HFF-Myc (cell line): Measurements from ENCODE around the gene RNF213.

ENCODE experiments used
- DNase-seq: peaks from one replicate; pipeline ENCODE4 v3.0.0-alpha.2; 2011; ENCODE audit warnings: low read depth; ENCODE audit errors: extremely low read depth
- H3K4me3 ChIP-seq: replicated peaks from 2 replicates; pipeline ENCODE4 v1.5.1; 2011; ENCODE audit warnings: low read depth, mild to moderate bottlenecking, control low read depth, low read length
- TF ChIP-seq, protein P1 (sequence below): IDR thresholded peaks from 2 replicates; pipeline ENCODE4 v1.5.1; 2012; ENCODE audit warnings: mild to moderate bottlenecking, low read depth, low read length, control low read depth; ENCODE audit errors: missing control alignments

Gene RNF213

DNA sequence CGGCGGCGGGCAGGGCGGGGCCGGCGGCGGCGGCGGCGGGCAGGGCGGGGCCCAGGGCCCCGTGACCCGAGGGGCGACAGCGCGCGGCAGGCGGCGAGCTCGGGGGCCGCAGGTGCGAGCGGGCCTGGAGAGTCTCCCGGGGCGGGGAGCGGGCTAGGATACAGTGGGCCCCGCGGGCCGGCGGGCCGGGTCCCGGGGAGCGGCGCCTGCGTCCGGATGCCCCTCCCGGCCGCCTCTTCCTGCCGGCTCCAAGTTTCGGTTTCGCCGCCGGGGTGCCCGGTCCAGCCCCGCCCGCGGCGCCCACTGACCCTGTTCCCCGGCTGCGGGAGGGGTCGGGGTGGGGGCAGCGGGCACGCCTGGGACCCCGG lies at the start of gene RNF213:
RNF213 (plus strand) TSS at position 62 of the 368 bp plus-strand sequence. CDS start 2,830 bp downstream, outside the sequence.
- TF ChIP-seq, protein P1, sequence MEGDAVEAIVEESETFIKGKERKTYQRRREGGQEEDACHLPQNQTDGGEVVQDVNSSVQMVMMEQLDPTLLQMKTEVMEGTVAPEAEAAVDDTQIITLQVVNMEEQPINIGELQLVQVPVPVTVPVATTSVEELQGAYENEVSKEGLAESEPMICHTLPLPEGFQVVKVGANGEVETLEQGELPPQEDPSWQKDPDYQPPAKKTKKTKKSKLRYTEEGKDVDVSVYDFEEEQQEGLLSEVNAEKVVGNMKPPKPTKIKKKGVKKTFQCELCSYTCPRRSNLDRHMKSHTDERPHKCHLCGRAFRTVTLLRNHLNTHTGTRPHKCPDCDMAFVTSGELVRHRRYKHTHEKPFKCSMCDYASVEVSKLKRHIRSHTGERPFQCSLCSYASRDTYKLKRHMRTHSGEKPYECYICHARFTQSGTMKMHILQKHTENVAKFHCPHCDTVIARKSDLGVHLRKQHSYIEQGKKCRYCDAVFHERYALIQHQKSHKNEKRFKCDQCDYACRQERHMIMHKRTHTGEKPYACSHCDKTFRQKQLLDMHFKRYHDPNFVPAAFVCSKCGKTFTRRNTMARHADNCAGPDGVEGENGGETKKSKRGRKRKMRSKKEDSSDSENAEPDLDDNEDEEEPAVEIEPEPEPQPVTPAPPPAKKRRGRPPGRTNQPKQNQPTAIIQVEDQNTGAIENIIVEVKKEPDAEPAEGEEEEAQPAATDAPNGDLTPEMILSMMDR: no peak
- peak within 1 kb of the TSS; percentile 88 for H3K4me3 ChIP-seq
- DNase-seq: no peak

DNA sequence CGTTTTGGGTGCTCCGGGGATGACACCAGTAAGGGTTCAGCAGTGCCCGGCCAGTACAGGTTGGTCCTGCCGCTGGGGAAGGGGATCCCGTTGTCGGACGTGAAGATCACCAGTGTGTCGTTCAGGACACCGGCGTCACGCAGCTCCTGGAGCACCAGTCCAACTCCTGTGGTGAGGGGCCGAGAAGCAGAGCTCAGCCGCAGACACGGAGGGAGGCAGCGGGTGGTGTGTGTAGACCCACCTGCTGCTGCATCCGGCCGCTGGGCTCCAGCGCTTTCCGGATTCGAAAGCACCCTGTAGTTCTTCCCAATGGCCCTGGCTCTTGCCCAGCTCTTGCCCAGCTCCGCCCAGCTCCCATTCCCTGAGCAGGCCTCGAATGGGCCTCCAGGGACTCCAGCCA lies 48.5 kb upstream of the RNF213 start:
- no peak overlapping the region for H3K4me3 ChIP-seq
- TF ChIP-seq, protein P1: no peak
- no peak for DNase-seq

DNA sequence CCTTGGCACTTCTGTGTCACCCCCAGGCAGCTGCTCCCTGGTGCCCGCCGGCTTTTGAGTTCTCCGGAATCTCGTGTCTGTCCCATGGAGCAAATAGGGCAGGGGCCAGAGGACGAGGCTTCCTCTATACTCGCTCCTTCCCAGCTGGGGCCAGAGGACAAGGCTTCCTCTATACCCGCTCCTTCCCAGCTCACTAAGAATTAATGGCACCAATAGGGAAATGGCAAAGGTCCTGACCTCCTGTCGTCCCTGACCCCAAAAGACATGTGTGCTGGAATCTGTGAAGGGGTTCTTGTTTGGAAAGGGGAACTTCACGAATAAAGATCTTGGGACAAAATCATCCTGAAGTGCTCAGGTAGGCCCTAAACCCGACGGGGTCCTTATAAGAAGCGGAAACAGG lies 48.1 kb upstream of the RNF213 start:
- DNase-seq: no peak
- TF ChIP-seq, protein P1: no peak
- no peak overlapping the region for H3K4me3 ChIP-seq

DNA sequence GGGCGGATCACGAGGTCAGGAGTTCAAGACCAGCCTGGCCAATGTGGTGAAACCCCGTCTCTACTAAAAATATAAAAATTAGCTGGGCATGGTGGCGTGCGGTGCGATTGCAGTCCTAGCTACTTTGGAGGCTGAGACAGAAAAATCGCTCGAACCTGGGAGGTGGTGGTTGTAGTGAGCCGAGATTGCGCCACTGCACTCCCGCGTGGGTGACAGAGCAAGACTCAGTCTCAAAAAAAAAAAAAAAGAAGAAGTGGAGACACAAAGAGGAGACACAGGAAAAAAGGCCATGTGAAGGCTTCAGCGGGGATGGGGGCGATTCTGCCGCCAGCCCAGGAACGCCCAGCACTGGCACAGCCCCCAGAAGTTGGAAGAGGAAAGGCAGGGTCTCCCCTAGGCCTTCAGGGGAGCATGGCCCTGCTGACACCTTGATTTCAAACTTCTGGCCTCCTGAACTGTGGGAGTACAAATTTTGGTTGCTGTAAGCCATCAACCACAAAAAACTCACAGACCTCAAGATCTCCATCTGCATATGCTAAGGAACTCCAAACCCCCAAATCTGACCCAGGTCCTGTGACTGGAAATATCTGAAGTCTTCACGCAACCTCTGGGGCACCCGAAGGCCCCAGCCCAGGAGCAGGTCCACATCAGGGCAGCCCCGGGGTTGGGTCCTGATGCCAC lies 47.5 kb upstream of the RNF213 start:
- DNase-seq: no peak
- TF ChIP-seq, protein P1: no peak
- no peak overlapping the region for H3K4me3 ChIP-seq

DNA sequence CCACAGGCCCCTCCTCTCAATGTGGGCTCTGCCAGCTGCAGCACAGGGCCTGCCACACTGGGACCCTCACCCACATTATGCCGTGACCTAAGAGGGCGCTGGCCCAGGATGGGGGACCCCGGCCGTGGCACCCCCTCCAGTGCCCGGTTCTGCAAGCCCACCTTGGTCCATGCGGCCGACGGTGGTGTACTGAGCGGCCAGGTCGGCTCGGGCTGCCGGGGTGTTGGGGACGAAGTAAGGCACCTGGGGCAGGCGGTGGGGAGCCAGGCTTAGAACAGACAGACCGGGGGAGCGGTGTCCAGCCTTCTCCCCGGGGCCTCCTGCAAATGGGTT lies 47.0 kb upstream of the RNF213 start:
- TF ChIP-seq, protein P1: no peak
- no peak for DNase-seq
- no peak overlapping the region for H3K4me3 ChIP-seq

DNA sequence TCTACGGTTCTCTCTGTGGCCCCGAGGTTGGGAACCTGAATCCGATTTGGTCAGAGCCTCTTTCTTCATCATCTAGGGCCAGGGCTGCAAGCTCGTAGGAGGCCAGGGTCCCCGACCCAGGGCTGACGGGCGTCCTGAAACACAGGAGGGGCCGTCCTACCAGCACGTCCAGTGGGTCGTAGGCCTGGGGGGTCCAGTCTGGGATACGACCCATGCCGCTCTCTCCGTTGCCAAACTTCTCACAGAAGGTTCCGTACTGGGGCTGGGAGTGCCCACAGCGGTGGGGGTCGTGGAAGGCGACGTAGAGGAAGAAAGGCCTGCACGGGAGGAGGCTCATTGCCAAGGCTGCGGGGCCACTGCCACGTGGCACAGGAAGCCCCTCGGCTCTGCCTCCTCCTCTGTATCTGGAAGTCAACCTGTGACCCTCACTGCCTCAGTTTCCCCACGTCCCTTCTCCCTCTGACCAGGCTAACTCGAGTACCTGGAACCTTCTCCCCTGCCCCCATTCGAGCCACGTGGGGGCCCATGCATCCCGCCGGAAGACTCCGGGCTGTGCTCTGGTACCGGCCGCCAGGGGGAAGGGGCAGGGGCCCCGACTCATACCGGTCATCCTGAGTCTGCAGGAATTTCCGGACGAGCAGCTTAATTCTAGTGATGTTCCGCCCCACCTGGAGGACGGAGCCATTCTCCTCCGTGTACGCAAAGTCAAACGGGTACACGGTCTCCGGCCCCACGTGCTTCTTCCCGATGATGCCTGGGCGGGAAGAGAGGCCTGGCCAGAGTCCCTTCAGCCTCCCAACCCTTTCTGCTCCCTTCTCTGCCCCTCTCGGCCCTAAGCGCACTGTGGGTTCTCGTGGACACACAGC lies 46.4 kb upstream of the RNF213 start:
- H3K4me3 ChIP-seq: no peak overlapping the region
- TF ChIP-seq, protein P1: no peak

More for the DNA sequence above, 46.4 kb upstream of the RNF213 start:
- no peak for DNase-seq
